BJ (cell line): ENCODE measurements around the gene ZBTB7B. TPM values are rescaled to one million over a fixed set of nuclear protein-coding genes. Genes with fewer than 3 reads are reported as not detected.

Source experiments
- CTCF ChIA-PET: fragments of 350-600 bp; formaldehyde crosslinking; extraction: SDS; loops from one replicate; lab custom pipeline; 2021; ENCODE audit warnings: antibody characterized with exemption, inconsistent platforms; lab: Yijun Ruan, JAX
- POLR2A ChIA-PET: fragments of 300-600 bp; sonication (Branson Sonifier 250); formaldehyde crosslinking; extraction: SDS; loops from one replicate; lab custom pipeline; 2021; ENCODE audit warnings: antibody characterized with exemption; lab: Charles Lee
- DNase-seq: peaks from one replicate; pipeline ENCODE4 v3.0.0-alpha.2; 2011; ENCODE audit warnings: low read depth
- H3K27me3 ChIP-seq: 2 replicates; pipeline ENCODE4 v1.6.0; 2011; ENCODE audit warnings: low read length; ENCODE audit not compliant: control insufficient read depth, insufficient read depth
- H3K36me3 ChIP-seq: 2 replicates; pipeline ENCODE4 v1.5.1; 2011; ENCODE audit warnings: low read length; ENCODE audit not compliant: control insufficient read depth, insufficient read depth
- H3K4me3 ChIP-seq: 2 replicates; pipeline ENCODE4 v1.5.1; 2011; ENCODE audit warnings: low read depth, mild to moderate bottlenecking, control low read depth, low read length
- polyA plus RNA-seq: library from polyadenylated mRNA; depleted of rRNA; stranded (reverse); fragments of >200 nt; gene quantifications from 2 replicates; pipeline ENCODE4 v1.2.3, GENCODE V29; 2011
- TF ChIP-seq, protein P1 (sequence below): IDR thresholded peaks from 2 replicates; pipeline ENCODE4 v1.5.1; 2011; ENCODE audit warnings: low read depth, mild to moderate bottlenecking, control low read depth, inconsistent platforms, low read length, moderate library complexity; ENCODE audit not compliant: insufficient read depth

Gene ZBTB7B
- polyA plus RNA-seq, 1 experiment, result 29.4 TPM

DNA sequence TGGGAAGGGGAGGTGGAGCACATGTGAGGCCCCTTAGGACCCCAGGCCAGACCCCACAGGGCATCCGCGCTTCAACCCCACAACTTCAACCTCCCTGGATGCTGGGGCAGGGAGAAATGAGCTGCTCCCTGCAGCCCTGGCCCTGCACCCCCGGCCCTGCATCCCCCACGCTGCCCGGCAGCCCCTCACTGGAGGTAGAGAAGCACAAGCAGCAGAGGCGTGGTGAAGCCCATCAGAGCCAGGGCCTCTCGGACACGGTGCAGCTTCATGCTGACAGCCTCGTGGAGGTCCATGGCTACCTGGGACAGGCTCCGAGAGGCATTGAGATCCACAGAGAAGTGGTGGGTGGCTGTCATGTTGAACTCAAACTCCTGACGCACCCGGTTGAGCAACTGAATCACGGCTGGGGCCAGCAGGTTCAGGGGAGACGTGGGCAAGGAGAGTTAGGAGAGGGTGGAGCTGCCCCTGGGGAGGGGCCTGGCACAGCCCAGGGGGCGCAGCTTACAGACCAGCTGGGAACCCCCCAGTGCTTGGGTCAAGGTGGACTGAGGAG is 27.7 kb downstream of the ZBTB7B start:
- H3K36me3 ChIP-seq, result no peaks in the 10 kb centered on the region
- CTCF ChIA-PET, result interaction anchor here (0.7 to 6.9 kb wide), 3 partner anchors 13 to 21 kb away, joined by 3 to 31 read pairs (median 3); partner anchors contain the start of gene ADAM15
- 0 out of 2 replicates have a peak, but pooled peaks cover 1% of the 10 kb centered on the region for H3K27me3 ChIP-seq
- POLR2A ChIA-PET, result no interaction called here
- TF ChIP-seq, protein P1, sequence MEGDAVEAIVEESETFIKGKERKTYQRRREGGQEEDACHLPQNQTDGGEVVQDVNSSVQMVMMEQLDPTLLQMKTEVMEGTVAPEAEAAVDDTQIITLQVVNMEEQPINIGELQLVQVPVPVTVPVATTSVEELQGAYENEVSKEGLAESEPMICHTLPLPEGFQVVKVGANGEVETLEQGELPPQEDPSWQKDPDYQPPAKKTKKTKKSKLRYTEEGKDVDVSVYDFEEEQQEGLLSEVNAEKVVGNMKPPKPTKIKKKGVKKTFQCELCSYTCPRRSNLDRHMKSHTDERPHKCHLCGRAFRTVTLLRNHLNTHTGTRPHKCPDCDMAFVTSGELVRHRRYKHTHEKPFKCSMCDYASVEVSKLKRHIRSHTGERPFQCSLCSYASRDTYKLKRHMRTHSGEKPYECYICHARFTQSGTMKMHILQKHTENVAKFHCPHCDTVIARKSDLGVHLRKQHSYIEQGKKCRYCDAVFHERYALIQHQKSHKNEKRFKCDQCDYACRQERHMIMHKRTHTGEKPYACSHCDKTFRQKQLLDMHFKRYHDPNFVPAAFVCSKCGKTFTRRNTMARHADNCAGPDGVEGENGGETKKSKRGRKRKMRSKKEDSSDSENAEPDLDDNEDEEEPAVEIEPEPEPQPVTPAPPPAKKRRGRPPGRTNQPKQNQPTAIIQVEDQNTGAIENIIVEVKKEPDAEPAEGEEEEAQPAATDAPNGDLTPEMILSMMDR, result no peak
- DNase-seq, result no peak
- H3K4me3 ChIP-seq, result no peak overlapping the region

DNA sequence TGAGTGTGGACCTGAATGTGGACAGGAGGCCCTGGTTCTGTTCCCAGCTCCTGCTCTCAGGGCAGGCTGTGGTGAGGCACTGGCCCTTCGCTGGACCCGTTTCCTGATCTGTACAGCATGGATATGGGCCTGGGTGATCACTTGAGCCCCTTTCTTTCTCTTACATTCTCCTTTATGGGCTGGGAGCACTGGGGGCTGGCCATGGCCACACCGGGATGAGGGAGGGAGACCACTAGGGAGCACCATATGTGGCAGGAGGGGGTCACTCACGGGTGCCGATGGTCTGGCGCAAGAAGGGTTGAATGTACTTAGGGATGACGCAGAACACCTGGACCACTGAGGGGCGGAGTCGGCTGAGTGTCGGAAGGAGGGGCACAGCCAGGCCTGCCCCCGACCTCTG is 28.3 kb downstream of the ZBTB7B start:
- Histone ChIP-seq H3K4me3 (no peak overlapping the region), H3K36me3 (no peaks in the 10 kb centered on the region), H3K27me3 (peaks cover 1% of the 10 kb centered on the region; the same call in 1 of the 2 replicates)
- ChIA-PET POLR2A (no interaction called here), CTCF (interaction anchor here (0.7 to 6.9 kb wide), 2 partner anchors 14 to 21 kb away, joined by 3 to 31 read pairs; partner anchors contain the start of gene ADAM15)
- TF ChIP-seq, protein P1, result no peak
- no peak for DNase-seq

DNA sequence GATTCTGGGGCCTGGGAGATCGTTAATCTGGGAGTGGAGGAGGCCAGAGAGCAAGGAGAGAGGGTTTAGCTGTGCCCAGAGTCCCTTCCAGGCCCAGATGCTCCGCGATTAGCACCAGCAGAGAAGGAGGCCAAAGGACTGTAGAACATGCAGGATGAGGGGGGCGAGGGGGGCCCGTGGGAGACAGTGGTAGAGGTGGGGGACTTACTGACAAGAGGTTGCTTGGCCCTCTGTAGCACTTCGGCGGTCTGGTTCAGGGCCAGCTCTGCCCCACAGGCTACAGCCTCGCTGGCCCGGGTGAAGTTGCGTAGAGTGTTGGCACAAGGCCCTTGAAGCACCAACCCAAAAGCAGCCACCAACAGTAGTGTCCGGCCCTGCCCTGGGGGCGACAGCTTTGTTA is 30.3 kb downstream of the ZBTB7B start:
- no peaks in the 10 kb centered on the region for H3K36me3 ChIP-seq
- H3K27me3 ChIP-seq, result peaks cover 3% of the 10 kb centered on the region
- no peak for DNase-seq
- no peak overlapping the region for H3K4me3 ChIP-seq
- CTCF ChIA-PET, result interaction anchor here (2.2 to 6.9 kb wide), 3 partner anchors 12 to 18 kb away, joined by 7 to 31 read pairs (median 11); partner anchors contain the start of gene ADAM15
- POLR2A ChIA-PET, result no interaction called here
- TF ChIP-seq, protein P1, result no peak

DNA sequence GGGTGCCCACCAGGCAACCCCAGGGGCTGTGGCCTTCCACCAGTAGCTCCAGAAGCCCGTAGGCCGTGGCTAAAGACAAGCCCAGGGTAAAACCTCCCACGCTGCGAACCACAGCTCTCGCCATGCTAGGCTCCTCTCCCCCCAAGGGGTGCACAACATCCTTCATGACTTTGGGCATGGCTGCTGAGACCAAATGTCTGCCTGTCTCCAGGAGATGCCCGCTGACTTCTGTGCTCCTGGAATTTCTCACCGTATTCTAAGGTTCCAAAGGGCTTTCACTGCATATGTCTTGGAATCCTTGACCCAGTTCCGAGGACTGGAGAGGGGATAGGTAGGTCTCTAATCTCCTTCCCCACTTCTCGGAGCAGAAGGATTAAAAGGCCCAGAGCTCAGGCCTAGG is 30.9 kb downstream of the ZBTB7B start, which contains the start of the genes DCST1 and DCST2:
DCST1 (plus strand) TSS at position 301 of the 400 bp plus-strand sequence. CDS start 213 bp downstream, outside the sequence.
DCST2 (minus strand) TSS at position 258 of the 400 bp plus-strand sequence; CDS start at position 178, 80 bp downstream.
- no peak for DNase-seq
- ChIA-PET CTCF (interaction anchor here (2.2 to 6.9 kb wide), 3 partner anchors 11 to 18 kb away, joined by 7 to 31 read pairs (median 11); partner anchors contain the start of gene ADAM15), POLR2A (no interaction called here)
- Histone ChIP-seq H3K27me3 (peaks cover 6% of the 10 kb centered on the region), H3K4me3 (no peak within 1 kb of the TSS), H3K36me3 (no peaks in the 10 kb centered on the region)
- TF ChIP-seq, protein P1, result no peak

DNA sequence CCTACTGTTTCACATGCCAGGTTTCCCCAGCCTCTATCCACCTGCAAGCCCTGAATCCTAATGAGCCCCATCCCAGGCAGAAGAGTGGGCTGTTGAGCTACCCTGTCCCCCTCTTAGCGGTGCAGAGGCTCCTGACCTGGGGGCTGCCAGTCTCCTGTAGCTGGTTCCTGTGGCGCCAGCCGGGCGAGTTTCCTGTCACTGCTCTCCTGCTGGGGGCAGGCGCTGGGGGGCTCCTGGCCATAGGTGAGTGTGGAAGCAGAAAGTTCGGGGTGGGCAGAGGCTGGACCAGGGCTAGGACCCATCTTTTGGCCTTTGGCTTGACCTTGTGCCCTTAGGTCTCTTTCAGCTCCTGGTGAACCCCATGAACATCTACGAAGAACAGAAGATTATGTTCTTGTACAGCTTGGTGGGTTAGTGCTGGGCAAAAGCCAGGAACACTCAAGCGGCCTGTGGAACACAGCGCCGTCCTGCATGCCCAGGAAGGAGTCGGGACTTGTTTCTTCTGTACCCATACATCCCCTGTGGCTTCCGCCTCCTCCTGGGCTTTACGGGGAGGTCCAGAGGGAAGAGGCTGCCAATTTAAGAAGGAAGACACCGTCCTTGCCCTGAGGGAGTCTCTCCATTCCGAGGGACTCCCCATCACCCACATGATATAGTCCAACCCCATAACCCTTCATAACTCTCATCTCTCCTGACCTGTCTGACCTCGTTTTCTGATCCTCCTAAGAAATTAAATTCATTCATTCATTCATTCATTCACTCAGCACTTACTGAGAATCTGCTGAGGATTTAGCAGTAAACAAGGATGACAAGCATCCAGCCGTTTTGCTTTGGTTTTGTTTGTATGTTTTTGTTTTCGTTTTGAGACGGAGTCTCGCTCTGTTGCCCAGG is 32.0 kb downstream of the ZBTB7B start:
- no peak for DNase-seq
- POLR2A ChIA-PET, result no interaction called here
- no peak overlapping the region for H3K4me3 ChIP-seq
- peaks cover 6% of the 10 kb centered on the region for H3K27me3 ChIP-seq
- CTCF ChIA-PET, result interaction anchor here (2.6 to 6.9 kb wide), 2 partner anchors 10 to 17 kb away, joined by 7 to 31 read pairs; partner anchors contain the start of gene ADAM15
- H3K36me3 ChIP-seq, result no peaks in the 10 kb centered on the region
- TF ChIP-seq, protein P1, result no peak
